CD4-positive, CD25-positive, alpha-beta regulatory T cell (primary cell): ENCODE measurements around the gene HIBADH. TPM values are rescaled to one million over a fixed set of nuclear protein-coding genes. Genes with fewer than 3 reads are reported as not detected.

Experiments
- ATAC-seq, 2 donors: fragments of 150-1000 bp; cut with Tn5 transposase; one replicate each; pipeline ENCODE4 v1.10.0; 2021; ENCODE audit warnings: low read depth in 2 of 2, moderate number of reproducible peaks in 2 of 2, moderate library complexity in 1 of 2
- DNase-seq, 3 donors: peaks; one replicate each; pipeline versions ENCODE4 v3.0.0 to v3.0.0-alpha.2; 2012 to 2022; ENCODE audit warnings: mixed read lengths in 1 of 3
- H3K27ac ChIP-seq: one replicate; pipeline ENCODE4 v1.7.0; 2013; ENCODE audit warnings: mild to moderate bottlenecking, low read length; ENCODE audit not compliant: insufficient read depth, poor library complexity, severe bottlenecking
- H3K27me3 ChIP-seq: one replicate; pipeline ENCODE4 v1.7.0; 2013; ENCODE audit warnings: low read length; ENCODE audit not compliant: control insufficient read depth, insufficient read depth
- H3K36me3 ChIP-seq: one replicate; pipeline ENCODE4 v1.7.0; 2013; ENCODE audit warnings: mild to moderate bottlenecking, low read length, moderate library complexity; ENCODE audit not compliant: control insufficient read depth, insufficient read depth
- H3K4me1 ChIP-seq: 2 replicates; pipeline ENCODE4 v1.7.0; 2013; ENCODE audit warnings: mild to moderate bottlenecking, low read length; ENCODE audit not compliant: insufficient read depth, control insufficient read depth, poor library complexity, severe bottlenecking
- H3K4me3 ChIP-seq: one replicate; pipeline ENCODE4 v1.7.0; 2013; ENCODE audit warnings: low read depth, mild to moderate bottlenecking, low read length, moderate library complexity
- H3K9me3 ChIP-seq, 2 experiments: 1 replicate in 1 of 2; 2 replicates in 1 of 2; pipeline ENCODE4 v1.7.0; 2013; ENCODE audit warnings: low read length in 2 of 2, mild to moderate bottlenecking in 1 of 2, moderate library complexity in 1 of 2; ENCODE audit not compliant: control insufficient read depth in 2 of 2
- H3K27ac Mint-ChIP-seq, 3 donors: one replicate each; pipeline ENCODE4 v1.8.0; 2020 to 2022; ENCODE audit warnings: mild to moderate bottlenecking in 3 of 3, mixed read lengths in 3 of 3, moderate library complexity in 2 of 3
- H3K27me3 Mint-ChIP-seq: one replicate; pipeline ENCODE4 v1.8.0; 2022; ENCODE audit warnings: mild to moderate bottlenecking, mixed read lengths
- H3K36me3 Mint-ChIP-seq: one replicate; pipeline ENCODE4 v1.8.0; 2020; ENCODE audit warnings: mixed read lengths
- H3K4me1 Mint-ChIP-seq, 4 donors: one replicate each; pipeline ENCODE4 v1.8.0; 2020 to 2022; ENCODE audit warnings: mixed read lengths in 4 of 4, mild to moderate bottlenecking in 1 of 4
- H3K4me3 Mint-ChIP-seq, 4 donors: one replicate each; pipeline ENCODE4 v1.8.0; 2020 to 2022; ENCODE audit warnings: mild to moderate bottlenecking in 4 of 4, mixed read lengths in 4 of 4, moderate library complexity in 3 of 4
- H3K9me3 Mint-ChIP-seq, 7 donors: one replicate each; pipeline ENCODE4 v1.8.0; 2020 to 2022; ENCODE audit warnings: mixed read lengths in 7 of 7, mild to moderate bottlenecking in 3 of 7, moderate library complexity in 2 of 7
- polyA plus RNA-seq, 4 donors: library from polyadenylated mRNA; unstranded; fragments of 300-500 nt; fragmentation: Illumina TruSeq; gene quantifications; one replicate each; pipeline ENCODE4 v1.2.3, GENCODE V29; 2021
- total RNA-seq: library from RNA; stranded (reverse); gene quantifications from one replicate; pipeline ENCODE4 v1.2.3, GENCODE V29; 2022

Gene HIBADH
- total and polyA plus RNA-seq, 5 donors from 2014 or later: 6.1 to 33.0 (median 26.9) TPM

GRCh38 chr7:27575613-27576012, 87.1 kb downstream of the HIBADH start:
- H3K4me3 ChIP-seq: no peak overlapping the region
- DNase-seq (no peak), ATAC-seq (no peak)
- H3K36me3 ChIP-seq: no peaks in the 10 kb centered on the region
- H3K9me3 ChIP-seq: no peaks in the 10 kb centered on the region
- Mint-ChIP-seq H3K4me1 (no peaks in the 10 kb centered on the region), H3K9me3 (no peaks in the 10 kb centered on the region), H3K27ac (no peak overlapping the region), H3K4me3 (no peak overlapping the region), H3K27me3 (no peaks in the 10 kb centered on the region), H3K36me3 (peaks cover 3% of the 10 kb centered on the region)
- no peaks in the 10 kb centered on the region for H3K4me1 ChIP-seq
- H3K27me3 ChIP-seq: no peaks in the 10 kb centered on the region
- H3K27ac ChIP-seq: no peak overlapping the region

GRCh38 chr7:27569106-27569505, 93.6 kb downstream of the HIBADH start:
- Mint-ChIP-seq H3K4me1 (no peaks in the 10 kb centered on the region), H3K36me3 (peaks cover 13% of the 10 kb centered on the region), H3K9me3 (peaks cover 0 to 8% (median 4%) of the 10 kb centered on the region in 7 donors), H3K4me3 (no peak overlapping the region), H3K27ac (no peak overlapping the region), H3K27me3 (no peaks in the 10 kb centered on the region)
- Histone ChIP-seq H3K9me3 (peaks cover 0 to 2% of the 10 kb centered on the region in 2 experiments), H3K36me3 (no peaks in the 10 kb centered on the region), H3K27me3 (no peaks in the 10 kb centered on the region), H3K4me1 (no peaks in the 10 kb centered on the region), H3K27ac (no peak overlapping the region), H3K4me3 (no peak overlapping the region)
- DNase-seq: no peak
- ATAC-seq: no peak

DNA sequence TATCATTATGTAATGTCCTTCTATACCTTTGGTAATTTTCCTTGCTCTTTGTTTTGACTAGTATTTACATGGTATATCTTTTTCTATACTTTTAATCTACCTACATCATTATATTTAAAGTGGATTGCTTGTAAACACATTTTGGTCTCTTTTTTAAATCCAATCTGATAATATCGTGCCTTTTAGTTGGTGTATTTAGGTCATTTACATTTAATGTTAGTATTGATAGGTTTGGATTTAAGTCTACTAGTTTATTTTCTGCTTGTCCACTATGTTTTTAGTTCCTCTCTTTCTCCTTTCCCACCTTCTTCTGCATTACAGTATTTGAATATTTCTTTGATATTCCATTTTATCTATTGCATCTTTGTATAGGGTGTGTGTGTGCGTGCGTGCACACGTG, 95.4 kb downstream of the HIBADH start:
- Mint-ChIP-seq H3K9me3 (peaks cover 2 to 9% (median 4%) of the 10 kb centered on the region in 7 donors), H3K4me1 (no peaks in the 10 kb centered on the region), H3K36me3 (peaks cover 18% of the 10 kb centered on the region), H3K4me3 (no peak overlapping the region), H3K27ac (no peak overlapping the region), H3K27me3 (no peaks in the 10 kb centered on the region)
- H3K27ac ChIP-seq: no peak overlapping the region
- peaks cover 0 to 2% of the 10 kb centered on the region in 2 experiments for H3K9me3 ChIP-seq
- no peak overlapping the region for H3K4me3 ChIP-seq
- DNase-seq: no peak
- no peaks in the 10 kb centered on the region for H3K36me3 ChIP-seq
- H3K27me3 ChIP-seq: no peaks in the 10 kb centered on the region
- no peak for ATAC-seq
- no peaks in the 10 kb centered on the region for H3K4me1 ChIP-seq

DNA sequence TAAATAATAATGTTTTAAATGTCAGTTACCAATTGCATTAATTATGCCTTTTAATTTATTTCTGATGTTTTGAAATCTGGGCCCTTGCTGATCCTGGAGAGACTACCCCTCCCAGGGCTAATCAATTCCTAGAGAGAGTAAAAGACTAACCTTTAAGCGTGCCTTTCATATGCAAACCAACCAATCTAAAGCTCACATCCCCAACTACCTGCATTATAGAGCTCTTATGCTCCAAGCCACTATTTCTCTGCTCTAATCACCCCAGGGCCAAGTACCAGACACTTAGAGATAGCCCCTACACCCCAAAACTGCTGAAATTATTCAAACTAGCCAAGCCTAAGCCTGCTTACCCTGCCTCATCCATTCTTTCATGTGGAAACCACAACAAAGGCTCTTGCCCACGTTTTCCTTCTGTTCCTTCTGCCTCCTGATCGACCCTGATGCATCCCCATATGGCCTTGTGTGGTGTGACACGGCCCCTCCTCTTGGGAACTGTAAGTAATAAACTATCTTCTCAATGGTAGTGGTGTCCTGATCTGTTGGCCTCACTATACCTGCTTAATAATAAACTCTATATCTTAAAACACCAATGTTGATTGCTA, 97.7 kb downstream of the HIBADH start:
- H3K4me3 ChIP-seq: no peak overlapping the region
- H3K27ac ChIP-seq: no peak overlapping the region
- Mint-ChIP-seq H3K36me3 (peaks cover 15% of the 10 kb centered on the region), H3K27ac (no peak overlapping the region), H3K27me3 (no peaks in the 10 kb centered on the region), H3K4me3 (no peak overlapping the region), H3K9me3 (peaks cover 2 to 9% (median 4%) of the 10 kb centered on the region in 7 donors), H3K4me1 (no peaks in the 10 kb centered on the region)
- H3K4me1 ChIP-seq: no peaks in the 10 kb centered on the region
- no peak for DNase-seq
- H3K27me3 ChIP-seq: no peaks in the 10 kb centered on the region
- peaks cover 0 to 2% of the 10 kb centered on the region in 2 experiments for H3K9me3 ChIP-seq
- no peak for ATAC-seq
- no peaks in the 10 kb centered on the region for H3K36me3 ChIP-seq

DNA sequence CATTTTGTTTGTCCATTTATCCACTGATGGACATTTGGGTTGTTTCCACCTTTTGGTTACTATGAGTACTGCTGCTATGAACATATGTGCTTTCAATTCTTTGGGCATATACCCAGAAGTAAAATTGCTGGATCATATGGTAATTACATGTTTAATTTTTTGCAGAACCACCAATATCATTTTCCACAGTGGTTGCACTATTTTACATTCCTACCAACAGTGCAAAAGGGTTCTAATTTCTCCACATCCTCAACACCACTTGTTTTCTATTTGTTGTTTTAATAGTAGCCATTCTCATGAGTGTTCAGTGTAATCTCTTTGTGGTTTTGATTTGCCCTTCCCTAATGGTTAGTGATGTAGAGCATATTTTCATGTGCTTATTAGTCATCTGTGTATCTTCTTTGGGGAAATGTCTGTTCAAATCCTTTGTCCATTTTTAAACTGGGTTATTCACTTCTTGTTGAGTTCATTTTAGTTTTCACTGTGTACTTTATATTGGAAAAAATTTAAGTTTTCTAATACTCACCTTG, 101.9 kb downstream of the HIBADH start:
- H3K27me3 Mint-ChIP-seq: no peaks in the 10 kb centered on the region
- peaks cover 9% of the 10 kb centered on the region for H3K36me3 Mint-ChIP-seq
- no peaks in the 10 kb centered on the region for H3K4me1 ChIP-seq
- no peaks in the 10 kb centered on the region for H3K36me3 ChIP-seq
- no peak overlapping the region for H3K27ac ChIP-seq
- ATAC-seq (no peak), DNase-seq (no peak)
- H3K4me3 ChIP-seq: no peak overlapping the region
- H3K9me3 Mint-ChIP-seq: peaks cover 2 to 9% (median 4%) of the 10 kb centered on the region in 7 donors
- peaks cover 0 to 2% of the 10 kb centered on the region in 2 experiments for H3K9me3 ChIP-seq
- no peak overlapping the region for H3K4me3 Mint-ChIP-seq
- no peak overlapping the region for H3K27ac Mint-ChIP-seq
- no peaks in the 10 kb centered on the region for H3K27me3 ChIP-seq
- no peaks in the 10 kb centered on the region for H3K4me1 Mint-ChIP-seq

DNA sequence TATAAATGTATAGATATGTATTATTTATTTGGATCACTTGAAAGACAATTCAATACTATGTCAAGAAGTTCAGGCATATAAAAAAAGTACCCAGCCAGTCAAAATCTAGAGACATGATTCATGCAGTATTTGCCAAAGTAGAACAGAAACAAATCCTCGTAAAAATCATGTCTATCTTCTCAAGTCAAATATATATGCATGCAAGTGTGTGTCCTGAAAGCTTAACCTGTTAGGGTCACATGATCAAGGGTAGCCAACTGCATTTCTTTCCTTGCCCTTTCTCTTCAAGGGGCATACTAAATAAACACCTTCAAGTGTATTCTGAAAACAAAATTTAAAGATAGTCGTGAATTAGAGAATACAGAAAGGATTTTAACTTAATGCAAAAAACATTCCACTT, 107.0 kb downstream of the HIBADH start:
- no peaks in the 10 kb centered on the region for H3K9me3 Mint-ChIP-seq
- ATAC-seq (no peak), DNase-seq (no peak)
- H3K36me3 ChIP-seq: no peaks in the 10 kb centered on the region
- H3K9me3 ChIP-seq: no peaks in the 10 kb centered on the region
- H3K4me3 ChIP-seq: no peak overlapping the region
- no peaks in the 10 kb centered on the region for H3K27me3 ChIP-seq
- no peak overlapping the region for H3K27ac Mint-ChIP-seq
- H3K36me3 Mint-ChIP-seq: no peaks in the 10 kb centered on the region
- H3K27ac ChIP-seq: no peak overlapping the region
- no peaks in the 10 kb centered on the region for H3K4me1 ChIP-seq
- H3K4me1 Mint-ChIP-seq: no peaks in the 10 kb centered on the region
- no peaks in the 10 kb centered on the region for H3K27me3 Mint-ChIP-seq
- no peak overlapping the region for H3K4me3 Mint-ChIP-seq

GRCh38 chr7:27554826-27555225, 107.9 kb downstream of the HIBADH start:
- Mint-ChIP-seq H3K4me1 (no peaks in the 10 kb centered on the region), H3K36me3 (no peaks in the 10 kb centered on the region), H3K9me3 (no peaks in the 10 kb centered on the region), H3K27ac (no peak overlapping the region), H3K4me3 (no peak overlapping the region), H3K27me3 (no peaks in the 10 kb centered on the region)
- Histone ChIP-seq H3K9me3 (no peaks in the 10 kb centered on the region), H3K36me3 (no peaks in the 10 kb centered on the region), H3K4me3 (no peak overlapping the region), H3K4me1 (no peaks in the 10 kb centered on the region), H3K27me3 (no peaks in the 10 kb centered on the region), H3K27ac (no peak overlapping the region)
- ATAC-seq (no peak), DNase-seq (no peak)

- Histone ChIP-seq H3K4me3 (no peak overlapping the region), H3K27ac (no peak overlapping the region), H3K9me3 (no peaks in the 10 kb centered on the region), H3K36me3 (no peaks in the 10 kb centered on the region), H3K27me3 (no peaks in the 10 kb centered on the region), H3K4me1 (no peaks in the 10 kb centered on the region)
- Mint-ChIP-seq H3K27ac (no peak overlapping the region), H3K4me1 (no peaks in the 10 kb centered on the region), H3K27me3 (no peaks in the 10 kb centered on the region), H3K4me3 (no peak overlapping the region), H3K36me3 (peaks cover 3% of the 10 kb centered on the region), H3K9me3 (no peaks in the 10 kb centered on the region)
- DNase-seq (no peak), ATAC-seq (no peak)
Measured at GRCh38 chr7:27553273-27553672, 109.4 kb downstream of the HIBADH start.
